AG09309 (cell line): Measurements from ENCODE around the gene ANKRD37.

Source experiments
- DNase-seq: peaks from one replicate; pipeline ENCODE4 v3.0.0-alpha.2; 2010; ENCODE audit warnings: low read depth
- H3K4me3 ChIP-seq: 2 replicates; pipeline ENCODE4 v1.5.1; 2011; ENCODE audit warnings: mild to moderate bottlenecking, low read depth, low read length, moderate library complexity; ENCODE audit not compliant: control insufficient read depth
- CTCF ChIP-seq: IDR thresholded peaks from 2 replicates; pipeline ENCODE4 v1.5.1; 2011; ENCODE audit warnings: mild to moderate bottlenecking, low read depth, low read length, inconsistent platforms; ENCODE audit not compliant: insufficient read depth, control insufficient read depth; ENCODE audit errors: missing control alignments

Gene ANKRD37

DNA sequence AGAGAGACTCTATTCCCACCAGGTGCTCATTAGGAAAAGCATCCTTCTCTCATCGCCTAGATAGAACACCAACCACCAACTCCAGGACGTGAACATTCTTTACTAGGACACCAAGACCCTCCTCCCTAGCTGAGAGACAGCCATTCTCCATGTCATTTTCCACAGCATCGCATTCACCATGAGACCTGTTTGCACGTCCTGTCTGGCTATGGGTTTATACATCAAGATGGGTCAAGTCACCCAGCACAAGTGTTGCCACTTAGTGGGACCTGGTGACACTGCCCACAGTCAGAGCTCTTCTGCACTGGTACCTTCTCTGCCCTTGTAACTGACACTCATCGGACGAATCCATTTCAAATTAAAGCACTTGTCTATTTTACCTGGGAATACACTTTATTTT, 18.4 kb upstream of the ANKRD37 start:
- TF ChIP-seq CTCF: no peak
- DNase-seq: no peak
- no peak overlapping the region for H3K4me3 ChIP-seq

GRCh38 chr4:185379326-185380295, 17.0 kb upstream of the ANKRD37 start:
- no peak overlapping the region for H3K4me3 ChIP-seq
- TF ChIP-seq CTCF: no peak
- DNase-seq: no peak

GRCh38 chr4:185380320-185380719, 16.3 kb upstream of the ANKRD37 start:
- no peak for TF ChIP-seq CTCF
- H3K4me3 ChIP-seq: no peak overlapping the region
- no peak for DNase-seq

DNA sequence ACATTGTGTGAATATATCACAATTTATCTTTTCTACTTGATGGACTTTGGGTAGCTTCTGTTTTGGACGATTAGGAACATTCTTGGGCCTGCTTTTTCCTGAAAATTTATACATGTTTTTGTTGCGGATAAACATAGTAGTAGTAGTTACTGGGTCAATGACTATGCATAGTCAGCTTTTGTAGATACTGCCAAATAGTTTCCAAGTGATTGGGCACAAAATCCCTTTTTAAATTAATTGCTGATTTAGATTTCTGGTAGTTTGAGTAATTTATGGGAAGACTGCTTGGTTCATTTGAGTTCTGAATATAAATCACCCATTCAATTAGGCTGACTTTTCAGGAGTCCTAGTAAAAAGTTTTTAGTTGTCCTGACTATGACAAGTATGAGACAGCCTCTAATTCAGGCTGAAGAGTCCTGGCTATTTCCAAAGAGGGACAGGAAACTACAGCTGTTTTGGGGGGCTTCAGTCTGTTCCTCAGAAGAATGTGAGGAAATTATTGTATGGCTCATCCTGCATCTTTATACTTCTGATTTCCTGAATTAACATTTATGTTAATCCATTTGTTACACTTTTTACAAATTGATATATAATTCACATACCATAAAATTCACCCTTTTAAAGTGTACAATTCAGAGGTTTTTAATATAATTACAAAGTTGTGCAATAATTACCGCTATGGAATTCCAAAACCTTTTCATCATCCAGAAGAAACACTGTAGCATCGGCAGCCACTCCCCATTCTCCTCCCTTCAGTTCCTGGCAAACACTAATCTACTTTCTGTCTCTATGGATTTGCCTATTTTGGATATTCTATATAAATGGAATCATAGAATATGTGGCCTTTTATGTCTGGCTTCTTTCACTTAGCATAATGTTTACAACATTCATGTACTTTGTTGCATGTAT, 15.1 kb upstream of the ANKRD37 start:
- TF ChIP-seq CTCF: no peak
- H3K4me3 ChIP-seq: no peak overlapping the region
- DNase-seq: no peak

GRCh38 chr4:185382754-185383153, 13.9 kb upstream of the ANKRD37 start:
- no peak for DNase-seq
- no peak for TF ChIP-seq CTCF
- no peak overlapping the region for H3K4me3 ChIP-seq

GRCh38 chr4:185383451-185383850, 13.2 kb upstream of the ANKRD37 start:
- no peak for DNase-seq
- TF ChIP-seq CTCF: no peak
- no peak overlapping the region for H3K4me3 ChIP-seq
